Ovary (tissue), 3 donors: ENCODE results near the gene SETDB2.

ENCODE experiments used
- CTCF ChIP-seq, 3 donors: fragments of 450-650 bp in 2 of 3; fragments of 200-600 bp in 1 of 3; IDR thresholded peaks; one replicate each; pipeline versions ENCODE4 v1.5.1 to v1.8.0; 2016 to 2022; ENCODE audit warnings: antibody characterized with exemption in 3 of 3, mild to moderate bottlenecking in 1 of 3
- EP300 ChIP-seq: sonication (generic); formaldehyde crosslinking; IDR thresholded peaks from one replicate; pipeline ENCODE4 v1.6.1; 2017; ENCODE audit warnings: antibody characterized with exemption
- POLR2A ChIP-seq: fragments of 450-650 bp; IDR thresholded peaks from one replicate; pipeline ENCODE4 v1.6.1; 2017; ENCODE audit warnings: antibody characterized with exemption, mild to moderate bottlenecking, moderate library complexity
- donor health status: DM: no; HTN: no; CAD: no.

GRCh38 chr13:49494645-49495044 is 50.6 kb downstream of the SETDB2 start:
- no peak for TF ChIP-seq CTCF (IDR thresholded peaks at IDR 0.05)
- no peak for TF ChIP-seq POLR2A
- TF ChIP-seq EP300 = no peak
